Chondrocyte (in vitro differentiated cells): ENCODE results near the gene NFKB2. TPM values are rescaled to one million over a fixed set of nuclear protein-coding genes. Genes with fewer than 3 reads are reported as not detected.

Source experiments
- DNase-seq: peaks from one replicate; pipeline ENCODE4 v3.0.0; 2021; ENCODE audit warnings: mixed read lengths, low spot score
- H3K27ac Mint-ChIP-seq: one replicate; pipeline ENCODE4 v1.8.0; 2021; ENCODE audit warnings: mild to moderate bottlenecking, moderate library complexity, mixed read lengths; ENCODE audit not compliant: unreplicated experiment
- H3K27me3 Mint-ChIP-seq: 2 replicates; pipeline ENCODE4 v1.8.0; 2021; ENCODE audit warnings: low read depth, mixed read lengths
- H3K36me3 Mint-ChIP-seq: 2 replicates; pipeline ENCODE4 v1.8.0; 2021; ENCODE audit warnings: low read depth, mixed read lengths
- H3K4me1 Mint-ChIP-seq: 2 replicates; pipeline ENCODE4 v1.8.0; 2021; ENCODE audit warnings: low read depth, mild to moderate bottlenecking, mixed read lengths
- H3K4me3 Mint-ChIP-seq: one replicate; pipeline ENCODE4 v1.8.0; 2021; ENCODE audit warnings: mild to moderate bottlenecking, moderate library complexity, mixed read lengths; ENCODE audit not compliant: unreplicated experiment
- H3K9me3 Mint-ChIP-seq: 2 replicates; pipeline ENCODE4 v1.8.0; 2021; ENCODE audit warnings: low read depth, mixed read lengths
- total RNA-seq: library from RNA; stranded (reverse); gene quantifications from 3 replicates; pipeline ENCODE4 v1.2.1, GENCODE V29; 2021
- TF ChIP-seq, protein P1 (sequence below): fragments of 200-600 bp; sonication (generic); IDR thresholded peaks from 2 replicates; pipeline ENCODE4 v1.5.0; 2021; ENCODE audit warnings: antibody characterized with exemption, mild to moderate bottlenecking, moderate library complexity

Gene NFKB2
- total RNA-seq, 1 donor from 2014 or later = 38.0 TPM

DNA sequence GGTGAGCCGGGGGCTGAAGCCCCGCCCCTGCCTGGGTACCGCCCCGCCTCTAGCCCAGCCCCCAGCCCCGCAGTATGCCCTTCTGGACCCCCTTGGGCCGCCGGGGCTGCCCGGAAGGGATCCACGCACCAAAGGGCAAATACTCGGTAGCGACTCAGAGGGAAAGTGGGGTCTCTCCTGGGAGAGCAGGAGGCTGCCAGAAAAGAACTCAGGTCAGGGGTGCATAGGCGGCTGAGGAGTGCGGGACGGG, 25.9 kb downstream of the NFKB2 start:
- H3K9me3 Mint-ChIP-seq = no peaks in the 10 kb centered on the region
- peaks cover 33% of the 10 kb centered on the region for H3K4me1 Mint-ChIP-seq
- peak overlapping the region; percentile 98 for H3K4me3 Mint-ChIP-seq
- peaks cover 15% of the 10 kb centered on the region for H3K27me3 Mint-ChIP-seq
- TF ChIP-seq, protein P1, sequence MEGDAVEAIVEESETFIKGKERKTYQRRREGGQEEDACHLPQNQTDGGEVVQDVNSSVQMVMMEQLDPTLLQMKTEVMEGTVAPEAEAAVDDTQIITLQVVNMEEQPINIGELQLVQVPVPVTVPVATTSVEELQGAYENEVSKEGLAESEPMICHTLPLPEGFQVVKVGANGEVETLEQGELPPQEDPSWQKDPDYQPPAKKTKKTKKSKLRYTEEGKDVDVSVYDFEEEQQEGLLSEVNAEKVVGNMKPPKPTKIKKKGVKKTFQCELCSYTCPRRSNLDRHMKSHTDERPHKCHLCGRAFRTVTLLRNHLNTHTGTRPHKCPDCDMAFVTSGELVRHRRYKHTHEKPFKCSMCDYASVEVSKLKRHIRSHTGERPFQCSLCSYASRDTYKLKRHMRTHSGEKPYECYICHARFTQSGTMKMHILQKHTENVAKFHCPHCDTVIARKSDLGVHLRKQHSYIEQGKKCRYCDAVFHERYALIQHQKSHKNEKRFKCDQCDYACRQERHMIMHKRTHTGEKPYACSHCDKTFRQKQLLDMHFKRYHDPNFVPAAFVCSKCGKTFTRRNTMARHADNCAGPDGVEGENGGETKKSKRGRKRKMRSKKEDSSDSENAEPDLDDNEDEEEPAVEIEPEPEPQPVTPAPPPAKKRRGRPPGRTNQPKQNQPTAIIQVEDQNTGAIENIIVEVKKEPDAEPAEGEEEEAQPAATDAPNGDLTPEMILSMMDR = no peak
- peaks cover 1% of the 10 kb centered on the region for H3K36me3 Mint-ChIP-seq
- H3K27ac Mint-ChIP-seq = peak overlapping the region; percentile 68
- no peak for DNase-seq

DNA sequence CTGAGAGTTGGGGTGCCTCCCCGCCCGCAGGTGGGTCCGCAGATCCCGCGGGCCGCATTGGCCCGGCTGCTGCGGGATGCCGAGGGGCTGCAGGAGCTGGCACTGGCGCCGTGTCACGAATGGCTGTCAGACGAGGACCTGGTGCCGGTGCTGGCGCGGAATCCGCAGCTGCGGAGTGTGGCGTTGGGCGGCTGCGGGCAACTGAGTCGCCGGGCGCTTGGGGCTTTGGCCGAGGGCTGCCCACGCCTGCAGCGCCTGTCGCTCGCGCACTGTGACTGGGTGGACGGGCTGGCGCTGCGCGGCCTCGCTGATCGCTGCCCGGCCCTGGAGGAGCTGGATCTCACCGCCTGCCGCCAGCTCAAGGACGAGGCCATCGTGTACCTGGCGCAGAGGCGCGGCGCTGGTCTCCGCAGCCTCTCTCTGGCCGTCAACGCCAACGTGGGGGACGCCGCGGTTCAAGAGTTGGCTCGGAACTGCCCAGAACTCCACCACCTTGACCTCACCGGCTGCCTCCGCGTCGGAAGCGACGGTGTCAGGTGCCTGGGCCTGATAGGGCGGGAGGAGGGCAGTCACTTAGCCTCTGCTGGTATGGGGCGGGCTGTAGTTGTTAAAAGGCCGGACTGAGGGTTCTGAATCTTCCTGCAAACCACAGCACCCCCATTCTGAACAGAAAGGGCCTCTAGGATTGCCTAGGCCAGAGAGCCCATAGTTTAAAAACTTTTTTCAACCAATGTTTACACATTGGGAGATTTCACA, 26.4 kb downstream of the NFKB2 start:
- Mint-ChIP-seq H3K4me3 (peak overlapping the region; percentile 98), H3K4me1 (peaks cover 33% of the 10 kb centered on the region), H3K9me3 (no peaks in the 10 kb centered on the region), H3K36me3 (peaks cover 1% of the 10 kb centered on the region), H3K27me3 (peaks cover 15% of the 10 kb centered on the region), H3K27ac (peak overlapping the region; percentile 70)
- TF ChIP-seq, protein P1 = no peak
- no peak for DNase-seq

DNA sequence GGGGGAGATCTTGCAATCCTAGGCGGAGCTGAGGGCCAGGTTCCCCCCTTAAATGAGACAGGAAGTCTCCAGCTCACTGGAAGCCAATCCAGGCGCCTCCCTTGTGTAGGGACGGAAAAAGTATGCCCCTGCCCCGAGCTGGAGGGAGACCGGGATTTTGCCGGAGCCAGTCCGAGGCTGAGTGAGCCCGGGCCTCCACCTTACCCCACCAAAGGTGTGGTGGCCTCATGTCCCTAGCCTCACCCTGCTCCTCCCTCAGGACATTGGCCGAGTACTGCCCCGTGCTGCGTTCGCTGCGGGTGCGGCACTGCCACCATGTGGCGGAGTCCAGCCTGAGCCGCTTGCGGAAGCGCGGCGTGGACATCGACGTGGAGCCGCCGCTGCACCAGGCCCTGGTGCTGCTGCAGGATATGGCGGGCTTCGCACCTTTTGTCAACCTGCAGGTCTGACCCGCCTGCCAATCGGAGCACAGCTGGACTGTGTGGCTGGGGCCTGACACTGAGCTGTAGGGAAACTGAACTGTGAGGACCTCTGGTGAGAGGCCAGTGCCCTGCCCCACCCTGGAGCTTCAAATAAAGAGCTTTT, 27.1 kb downstream of the NFKB2 start:
- peaks cover 33% of the 10 kb centered on the region for H3K4me1 Mint-ChIP-seq
- H3K36me3 Mint-ChIP-seq = peaks cover 1% of the 10 kb centered on the region
- no peak for DNase-seq
- peaks cover 9% of the 10 kb centered on the region for H3K27me3 Mint-ChIP-seq
- peak overlapping the region; percentile 98 for H3K4me3 Mint-ChIP-seq
- TF ChIP-seq, protein P1 = peak; percentile 87
- no peaks in the 10 kb centered on the region for H3K9me3 Mint-ChIP-seq
- H3K27ac Mint-ChIP-seq = peak overlapping the region; percentile 70

DNA sequence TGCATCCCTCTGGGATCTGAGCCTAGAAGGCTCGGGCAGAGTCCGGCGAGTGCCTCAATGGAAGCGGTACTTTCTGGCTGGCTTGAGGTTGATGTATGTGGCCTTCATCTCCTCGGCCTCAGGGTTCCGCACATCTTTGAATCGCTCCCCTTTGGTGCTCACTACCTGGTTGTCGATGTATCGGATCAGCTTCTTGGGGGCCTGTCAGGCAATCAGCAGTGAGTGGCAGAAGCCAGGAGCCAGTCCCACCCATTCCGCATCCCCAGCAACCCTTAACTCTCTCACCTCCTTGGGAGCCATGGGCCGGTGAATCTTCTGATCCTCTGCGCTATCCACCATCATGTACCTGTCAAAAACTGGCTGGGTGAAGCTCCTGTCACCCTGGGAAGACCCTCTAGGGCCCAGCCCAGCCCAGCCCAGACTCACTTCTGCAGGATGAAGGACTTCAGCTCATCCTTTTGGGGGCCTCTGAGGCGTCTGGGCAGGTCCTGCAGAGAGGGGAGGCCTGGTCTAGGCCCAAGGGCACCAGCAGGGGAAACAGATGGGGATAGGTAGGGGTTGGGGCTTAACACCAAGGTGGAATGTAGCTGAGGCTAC, 28.0 kb downstream of the NFKB2 start:
- peaks cover under 1% of the 10 kb centered on the region for H3K27me3 Mint-ChIP-seq
- H3K4me3 Mint-ChIP-seq = no peak overlapping the region
- H3K9me3 Mint-ChIP-seq = no peaks in the 10 kb centered on the region

DNA sequence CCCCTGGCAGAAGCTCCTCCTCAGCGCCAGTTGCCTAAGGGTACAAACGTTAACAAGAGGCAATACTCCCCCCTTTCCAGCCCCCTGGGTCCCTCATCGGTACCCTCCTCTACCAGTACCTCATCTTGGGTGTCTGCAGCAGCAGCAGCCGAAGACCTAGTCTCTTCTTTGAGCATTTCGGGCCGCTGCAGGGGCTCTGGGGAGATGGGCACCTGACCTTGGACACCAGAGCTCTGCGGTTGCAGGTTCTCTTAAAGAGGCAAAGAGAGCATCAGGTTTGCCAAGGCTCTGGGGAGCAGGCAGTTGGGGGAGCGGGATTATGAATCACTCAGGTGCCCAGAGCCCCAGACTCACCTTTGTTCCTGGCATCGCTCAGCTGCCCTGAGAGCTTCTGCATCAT, 28.6 kb downstream of the NFKB2 start:
- no peak for DNase-seq
- Mint-ChIP-seq H3K4me3 (no peak overlapping the region), H3K27ac (no peak overlapping the region), H3K36me3 (peaks cover 1% of the 10 kb centered on the region), H3K9me3 (no peaks in the 10 kb centered on the region), H3K4me1 (peaks cover 31% of the 10 kb centered on the region), H3K27me3 (no peaks in the 10 kb centered on the region)
- TF ChIP-seq, protein P1 = no peak

More for the DNA sequence above, 28.0 kb downstream of the NFKB2 start:
- Mint-ChIP-seq H3K36me3 (peaks cover 1% of the 10 kb centered on the region), H3K4me1 (peaks cover 33% of the 10 kb centered on the region), H3K27ac (no peak overlapping the region)
- TF ChIP-seq, protein P1 = no peak
- DNase-seq = no peak
